GM12878 (cell line): Measurements from ENCODE around the gene ANOS1.

Experiments used
- CEBPB ChIP-seq, 2 experiments: fragments of 150-350 bp in 1 of 2; IDR thresholded peaks; 2 replicates each; pipeline ENCODE4 v1.6.1; 2012 to 2014; ENCODE audit warnings: low read depth in 2 of 2, low read length in 2 of 2, borderline replicate concordance in 1 of 2, inconsistent platforms in 1 of 2
- CTCF ChIP-seq, 3 experiments: IDR thresholded peaks in 2 of 3; conservative IDR thresholded peaks in 1 of 3; 2 replicates each; pipeline ENCODE4 v1.5.1; 2011; ENCODE audit warnings: low read depth in 3 of 3, low read length in 3 of 3, mild to moderate bottlenecking in 3 of 3, control low read depth in 2 of 3, moderate library complexity in 2 of 3, inconsistent platforms in 1 of 3, mixed read lengths in 1 of 3; ENCODE audit not compliant: control insufficient read depth in 2 of 3, insufficient read depth in 1 of 3; ENCODE audit errors: extremely low read depth in 1 of 3
- EP300 ChIP-seq, 2 experiments: fragments of 150-350 bp in 1 of 2; IDR thresholded peaks; 2 replicates each; pipeline ENCODE4 v1.6.1; 2011 to 2012; ENCODE audit warnings: low read depth in 2 of 2, low read length in 2 of 2, borderline replicate concordance in 1 of 2, improper control_type of control experiment in 1 of 2, inconsistent platforms in 1 of 2; ENCODE audit not compliant: control insufficient read depth in 1 of 2
- FOXK2 ChIP-seq: fragments of 450-650 bp; IDR thresholded peaks from 2 replicates; pipeline ENCODE4 v1.6.1; 2017; ENCODE audit warnings: mild to moderate bottlenecking, moderate library complexity
- KDM1A ChIP-seq: fragments of 200-600 bp; sonication (generic); IDR thresholded peaks from 2 replicates; pipeline ENCODE4 v1.6.1; 2016; ENCODE audit warnings: borderline replicate concordance
- MYC ChIP-seq: IDR thresholded peaks from 2 replicates; pipeline ENCODE4 v1.6.1; 2011; ENCODE audit warnings: mild to moderate bottlenecking, low read length, moderate library complexity, inconsistent platforms; ENCODE audit not compliant: insufficient read depth, insufficient replicate concordance, insufficient read length, severe bottlenecking
- NR2C2 ChIP-seq: IDR thresholded peaks from 2 replicates; pipeline ENCODE4 v1.6.1; 2011; ENCODE audit warnings: borderline replicate concordance, low read depth; ENCODE audit not compliant: control insufficient read depth, insufficient read length
- POLR2AphosphoS2 ChIP-seq: IDR thresholded peaks from 2 replicates; pipeline ENCODE4 v1.6.1; 2011; ENCODE audit warnings: low read depth, mild to moderate bottlenecking, low read length, improper control_type of control experiment, moderate library complexity
- RAD21 ChIP-seq: IDR thresholded peaks from 2 replicates; pipeline ENCODE4 v1.6.1; 2011; ENCODE audit warnings: mild to moderate bottlenecking, low read depth, low read length, moderate library complexity; ENCODE audit not compliant: insufficient read depth
- SMAD5 ChIP-seq: IDR thresholded peaks from 2 replicates; pipeline ENCODE4 v1.6.1; 2016; ENCODE audit warnings: antibody characterized with exemption, low read depth
- SUPT20H ChIP-seq: IDR thresholded peaks from 2 replicates; pipeline ENCODE4 v1.6.1; 2011; ENCODE audit warnings: low read depth, mild to moderate bottlenecking, low read length, moderate library complexity, borderline replicate concordance; ENCODE audit not compliant: control insufficient read depth
- TARDBP ChIP-seq: IDR thresholded peaks from 2 replicates; pipeline ENCODE4 v1.6.1; 2016; ENCODE audit warnings: borderline replicate concordance

DNA sequence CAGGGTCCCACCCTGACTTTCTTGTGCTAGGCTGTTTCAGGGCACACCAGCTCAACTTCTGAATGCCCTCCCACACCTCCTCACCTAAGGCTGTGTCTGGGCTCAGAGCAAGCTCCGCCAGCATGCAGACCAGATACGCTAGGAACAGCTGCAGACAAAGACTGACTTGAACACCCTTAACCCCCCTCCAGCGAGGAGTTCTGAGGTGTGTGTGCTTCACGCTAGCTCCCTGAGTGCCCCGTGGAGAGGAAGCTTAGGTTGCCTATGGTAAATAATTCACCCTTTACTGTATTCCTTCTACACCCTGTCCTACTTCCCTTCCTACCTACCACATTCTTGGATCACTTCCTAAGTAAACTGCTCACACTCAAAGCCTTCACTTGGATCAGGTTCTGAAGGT, 152.3 kb downstream of the ANOS1 start:
- TF ChIP-seq NR2C2 (no peak), TARDBP (no peak), FOXK2 (no peak), SUPT20H (no peak), EP300 (IDR thresholded peaks at IDR 0.05; ENCODE audit: borderline replicate concordance in 1 of 2, control insufficient read depth in 1 of 2, low read depth in 2 of 2, low read length in 2 of 2) (no peak), RAD21 (no peak), SMAD5 (no peak), KDM1A (no peak), CTCF (IDR thresholded peaks at IDR 0.05 in 2 of 3, conservative IDR thresholded peaks at IDR 0.05 in 1 of 3; ENCODE audit: control insufficient read depth in 2 of 3, extremely low read depth in 1 of 3, insufficient read depth in 1 of 3, low read depth in 3 of 3, low read length in 3 of 3) (no peak), CEBPB (IDR thresholded peaks at IDR 0.05; ENCODE audit: borderline replicate concordance in 1 of 2, low read depth in 2 of 2, low read length in 2 of 2) (no peak), POLR2AphosphoS2 (no peak), MYC (no peak)
